Smooth muscle cell (in vitro differentiated cells): ENCODE measurements around the gene CGN. TPM values are rescaled to one million over a fixed set of nuclear protein-coding genes. Genes with fewer than 3 reads are reported as not detected.

Experiments used
- DNase-seq: peaks from one replicate; lab custom pipeline; 2025; ENCODE audit not compliant: unreplicated experiment; lab: John Stamatoyannopoulos, UW
- H2AFZ ChIP-seq: fragments of 200-600 bp; sonication (generic); 2 replicates; pipeline ENCODE4 v1.6.0; 2016; ENCODE audit warnings: antibody characterized with exemption, low read depth, mild to moderate bottlenecking
- H3F3A ChIP-seq: fragments of 200-600 bp; sonication (generic); 2 replicates; pipeline ENCODE4 v1.6.0; 2017; ENCODE audit warnings: antibody characterized with exemption, low read depth
- H3K27ac ChIP-seq: fragments of 200-600 bp; sonication (generic); 2 replicates; pipeline ENCODE4 v1.5.1; 2016; ENCODE audit warnings: low read depth, mild to moderate bottlenecking
- H3K27me3 ChIP-seq: fragments of 200-600 bp; sonication (generic); 2 replicates; pipeline ENCODE4 v1.6.1; 2016; ENCODE audit warnings: low read depth, mild to moderate bottlenecking
- H3K36me3 ChIP-seq: fragments of 200-600 bp; sonication (generic); 2 replicates; pipeline ENCODE4 v1.5.1; 2016; ENCODE audit warnings: low read depth
- H3K4me1 ChIP-seq: fragments of 200-600 bp; sonication (generic); 2 replicates; pipeline ENCODE4 v1.5.1; 2016; ENCODE audit warnings: low read depth
- H3K4me2 ChIP-seq: fragments of 200-600 bp; sonication (generic); 2 replicates; pipeline ENCODE4 v1.6.0; 2016; ENCODE audit warnings: mild to moderate bottlenecking
- H3K4me3 ChIP-seq: fragments of 200-600 bp; sonication (generic); 2 replicates; pipeline ENCODE4 v1.5.1; 2016; ENCODE audit warnings: mild to moderate bottlenecking
- H3K79me2 ChIP-seq: fragments of 200-600 bp; sonication (generic); 2 replicates; pipeline ENCODE4 v1.6.0; 2016; ENCODE audit warnings: low read depth, mild to moderate bottlenecking
- H3K9ac ChIP-seq: fragments of 200-600 bp; sonication (generic); 2 replicates; pipeline ENCODE4 v1.6.0; 2016; ENCODE audit warnings: low read depth
- H3K9me3 ChIP-seq: fragments of 200-600 bp; sonication (generic); replicated peaks from 2 replicates; pipeline ENCODE4 v1.5.1; 2016; ENCODE audit warnings: low read depth
- H4K20me1 ChIP-seq: fragments of 200-600 bp; sonication (generic); 2 replicates; pipeline ENCODE4 v1.6.0; 2016; ENCODE audit warnings: low read depth
- CTCF ChIP-seq: fragments of 200-600 bp; sonication (generic); IDR thresholded peaks from 2 replicates; pipeline ENCODE4 v1.5.1; 2017; ENCODE audit warnings: borderline replicate concordance, mild to moderate bottlenecking, antibody characterized with exemption; ENCODE audit not compliant: insufficient read depth, poor library complexity, severe bottlenecking
- WGBS: methylation state at CpG from one replicate; pipeline ENCODE4 v1.1.7; 2016; ENCODE audit warnings: low lambda C conversion rate; 5-methylcytosine and 5-hydroxymethylcytosine counted together
- polyA plus RNA-seq: library from polyadenylated mRNA; unstranded; fragments of >200 nt; fragmentation: Nextera tagmentation; extraction: Ambion mirVana; gene quantifications from 2 replicates; pipeline ENCODE4 v1.2.1, GENCODE V29; 2016
- total RNA-seq: library from RNA; depleted of rRNA; stranded (reverse); fragments of >200 nt; gene quantifications from 2 replicates; pipeline ENCODE4 v1.2.3, GENCODE V29; 2014

The CGN gene
- total and polyA plus RNA-seq, 2 experiments from 2014 or later = 0.70 to 17.0 TPM

- Histone ChIP-seq H3K9ac (no peak overlapping the region), H3K4me3 (no peak overlapping the region), H3K36me3 (no peaks in the 10 kb centered on the region), H3K79me2 (no peaks in the 10 kb centered on the region), H2AFZ (no peak overlapping the region), H3K27ac (no peak overlapping the region), H3K4me1 (no peaks in the 10 kb centered on the region), H3K4me2 (peak overlapping the region; percentile 55), H3K27me3 (no peaks in the 10 kb centered on the region), H4K20me1 (no peaks in the 10 kb centered on the region), H3F3A (peaks cover 13% of the 10 kb centered on the region), H3K9me3 (no peaks in the 10 kb centered on the region)
- WGBS = 80% methylated on average over 5 of the region's 5 CpGs
- TF ChIP-seq CTCF = no peak
- no peak for DNase-seq
Observed at GRCh38 chr1:151479462-151479861, 31.7 kb upstream of the CGN start.

GRCh38 chr1:151482017-151482416 is 29.2 kb upstream of the CGN start:
- no peak overlapping the region for H3K9ac ChIP-seq
- no peaks in the 10 kb centered on the region for H4K20me1 ChIP-seq
- H3K4me2 ChIP-seq = no peak overlapping the region
- no peak overlapping the region for H2AFZ ChIP-seq
- WGBS = 92% methylated on average over 1 of the region's 1 CpG
- no peak overlapping the region for H3K27ac ChIP-seq
- TF ChIP-seq CTCF = no peak
- peaks cover 13% of the 10 kb centered on the region for H3F3A ChIP-seq
- no peaks in the 10 kb centered on the region for H3K79me2 ChIP-seq
- H3K27me3 ChIP-seq = no peaks in the 10 kb centered on the region
- no peaks in the 10 kb centered on the region for H3K4me1 ChIP-seq
- DNase-seq = no peak
- no peaks in the 10 kb centered on the region for H3K36me3 ChIP-seq
- no peaks in the 10 kb centered on the region for H3K9me3 ChIP-seq
- H3K4me3 ChIP-seq = no peak overlapping the region

GRCh38 chr1:151485685-151486255 is 25.4 kb upstream of the CGN start:
- Histone ChIP-seq H3F3A (no peaks in the 10 kb centered on the region), H2AFZ (no peak overlapping the region), H3K4me2 (no peak overlapping the region), H3K36me3 (no peaks in the 10 kb centered on the region), H3K4me1 (no peaks in the 10 kb centered on the region), H3K27me3 (no peaks in the 10 kb centered on the region), H3K4me3 (no peak overlapping the region), H4K20me1 (no peaks in the 10 kb centered on the region), H3K9ac (no peak overlapping the region), H3K27ac (no peak overlapping the region), H3K9me3 (no peaks in the 10 kb centered on the region), H3K79me2 (no peaks in the 10 kb centered on the region)
- DNase-seq = no peak
- WGBS = 61% methylated on average over 5 of the region's 5 CpGs
- no peak for TF ChIP-seq CTCF

- DNase-seq = no peak
- Histone ChIP-seq H4K20me1 (no peaks in the 10 kb centered on the region), H3K4me2 (no peak overlapping the region), H3K79me2 (no peaks in the 10 kb centered on the region), H3K9me3 (no peaks in the 10 kb centered on the region), H3K36me3 (no peaks in the 10 kb centered on the region), H3K27me3 (no peaks in the 10 kb centered on the region), H2AFZ (no peak overlapping the region), H3K4me1 (no peaks in the 10 kb centered on the region), H3K27ac (no peak overlapping the region), H3K9ac (no peak overlapping the region), H3K4me3 (no peak overlapping the region), H3F3A (no peaks in the 10 kb centered on the region)
- 76% methylated on average over 1 of the region's 1 CpG for WGBS
- TF ChIP-seq CTCF = no peak
Observed at GRCh38 chr1:151486557-151486956, 24.6 kb upstream of the CGN start.
